Upper lobe of left lung (tissue), 6 donors: ENCODE results near the gene ANKMY2. TPM values are rescaled to one million over a fixed set of nuclear protein-coding genes. Genes with fewer than 3 reads are reported as not detected.
"Not testable (repeated sequence)": the region's sequence is repeated elsewhere in the genome, so short reads cannot be mapped to it uniquely, and the experiment has no call there.

Source experiments
- ATAC-seq, 2 donors: fragments of 200-7000 bp; cut with Tn5 transposase; one replicate each; pipeline ENCODE4 v1.9.1; 2022; ENCODE audit warnings: mild to moderate bottlenecking in 2 of 2, moderate library complexity in 2 of 2; ENCODE audit not compliant: low FRiP score in 2 of 2
- DNase-seq, 2 donors: peaks; one replicate each; pipeline ENCODE4 v3.0.0-alpha.2; 2019 to 2020
- H3K27ac ChIP-seq, 4 donors: fragments of 200-600 bp; sonication (generic); one replicate each; pipeline ENCODE4 v1.5.1; 2016 to 2019
- H3K27me3 ChIP-seq, 4 donors: fragments of 200-600 bp; sonication (generic); one replicate each; pipeline ENCODE4 v1.5.1; 2017 to 2019
- H3K36me3 ChIP-seq, 4 donors: fragments of 200-600 bp; sonication (generic); one replicate each; pipeline ENCODE4 v1.5.1; 2016 to 2019
- H3K4me1 ChIP-seq, 4 donors: fragments of 200-600 bp; sonication (generic); one replicate each; pipeline ENCODE4 v1.5.1; 2018 to 2019
- H3K4me3 ChIP-seq, 4 donors: fragments of 200-600 bp; sonication (generic); one replicate each; pipeline ENCODE4 v1.5.1; 2017 to 2019; ENCODE audit warnings: mild to moderate bottlenecking in 2 of 4, moderate library complexity in 1 of 4
- H3K9me3 ChIP-seq, 4 donors: fragments of 200-600 bp; sonication (generic); one replicate each; pipeline ENCODE4 v1.5.1; 2018 to 2019
- CTCF ChIP-seq, 6 experiments: fragments of 450-650 bp in 4 of 6; fragments of 200-600 bp in 2 of 6; sonication (generic) in 2 of 6; IDR thresholded peaks; one replicate each; pipeline ENCODE4 v1.5.1; 2016 to 2019; ENCODE audit warnings: antibody characterized with exemption in 6 of 6
- EP300 ChIP-seq, 4 donors: sonication (generic); formaldehyde crosslinking; IDR thresholded peaks; one replicate each; pipeline ENCODE4 v1.5.1; 2017; ENCODE audit warnings: antibody characterized with exemption in 4 of 4, control low read depth in 2 of 4
- POLR2A ChIP-seq, 4 donors: fragments of 450-650 bp; IDR thresholded peaks; one replicate each; pipeline ENCODE4 v1.5.1; 2016 to 2017; ENCODE audit warnings: antibody characterized with exemption in 4 of 4, mild to moderate bottlenecking in 2 of 4
- POLR2AphosphoS5 ChIP-seq, 2 donors: sonication (generic); formaldehyde crosslinking; IDR thresholded peaks; one replicate each; pipeline ENCODE4 v1.5.1; 2017; ENCODE audit warnings: antibody characterized with exemption in 2 of 2
- WGBS, 2 donors: methylation state at CpG; one replicate each; pipeline ENCODE4 v1.1.5; 2017 to 2018; 5-methylcytosine and 5-hydroxymethylcytosine counted together
- total RNA-seq, 6 donors: library from RNA; depleted of rRNA in 4 of 6; stranded (reverse); fragments of >200 nt in 4 of 6; gene quantifications; one replicate each; pipeline versions ENCODE4 v1.1.0 to v1.2.1, GENCODE V29; 2016 to 2021
- donor health status: DM: no; HTN: no; CAD: no; lungs with moderate emphysema.
- donor health status: DM: no; HTN: yes; CAD: no; lungs with severe emphysema.

The ANKMY2 gene
- total RNA-seq, 6 donors from 2014 or later, result 5.8 to 16.3 (median 12.7) TPM

- no peaks in the 10 kb centered on the region for H3K9me3 ChIP-seq
- ATAC-seq (no peak), DNase-seq (no peak)
- no peaks in the 10 kb centered on the region for H3K27me3 ChIP-seq
- H3K36me3 ChIP-seq, result peaks cover 0 to 18% (median 0%) of the 10 kb centered on the region in 4 donors
- no peak overlapping the region for H3K4me3 ChIP-seq
- H3K4me1 ChIP-seq, result no peaks in the 10 kb centered on the region
- no peak overlapping the region for H3K27ac ChIP-seq
- no peak for TF ChIP-seq CTCF (IDR thresholded peaks at IDR 0.05)
- TF ChIP-seq POLR2A (IDR thresholded peaks at IDR 0.05), result no peak
- TF ChIP-seq POLR2AphosphoS5 (IDR thresholded peaks at IDR 0.05), result no peak
- no peak for TF ChIP-seq EP300 (IDR thresholded peaks at IDR 0.05)
- WGBS, 2 donors, result 94 to 100% methylated on average over 2 of the region's 2 CpGs
These were observed 42.7 kb upstream of the ANKMY2 start for GRCh38 chr7:16688249-16688648.

- TF ChIP-seq POLR2A (IDR thresholded peaks at IDR 0.05) (no peak), CTCF (IDR thresholded peaks at IDR 0.05) (no peak), POLR2AphosphoS5 (IDR thresholded peaks at IDR 0.05) (no peak), EP300 (IDR thresholded peaks at IDR 0.05) (no peak)
- Histone ChIP-seq H3K27ac (no peak overlapping the region), H3K4me3 (no peak overlapping the region), H3K4me1 (no peaks in the 10 kb centered on the region), H3K9me3 (no peaks in the 10 kb centered on the region), H3K36me3 (peaks cover 8 to 42% (median 11%) of the 10 kb centered on the region in 4 donors), H3K27me3 (no peaks in the 10 kb centered on the region)
- 78 to 93% methylated on average over 2 of the region's 2 CpGs for WGBS, 2 donors
- ATAC-seq (no peak), DNase-seq (no peak)
These were observed 40.0 kb upstream of the ANKMY2 start for GRCh38 chr7:16685535-16685934.

GRCh38 chr7:16684935-16685334, 39.4 kb upstream of the ANKMY2 start:
- TF ChIP-seq CTCF (IDR thresholded peaks at IDR 0.05) (no peak), POLR2A (IDR thresholded peaks at IDR 0.05) (no peak), POLR2AphosphoS5 (IDR thresholded peaks at IDR 0.05) (no peak), EP300 (IDR thresholded peaks at IDR 0.05) (no peak)
- H3K36me3 ChIP-seq, result peaks cover 8 to 38% (median 11%) of the 10 kb centered on the region in 4 donors
- no peaks in the 10 kb centered on the region for H3K9me3 ChIP-seq
- DNase-seq, result no peak
- no peaks in the 10 kb centered on the region for H3K4me1 ChIP-seq
- H3K27ac ChIP-seq, result no peak overlapping the region
- ATAC-seq, result no peak
- WGBS, 2 donors, result 51 to 64% methylated on average over 2 of the region's 2 CpGs
- H3K27me3 ChIP-seq, result no peaks in the 10 kb centered on the region
- H3K4me3 ChIP-seq, result no peak overlapping the region

- H3K4me3 ChIP-seq, DNase-seq, H3K4me1 ChIP-seq, H3K27me3 ChIP-seq, ATAC-seq, H3K27ac ChIP-seq, H3K9me3 ChIP-seq: not testable (repeated sequence)
- H3K36me3 ChIP-seq, result peaks cover 8 to 47% (median 15%) of the 10 kb centered on the region in 4 donors
- WGBS, 2 donors, result 94 to 95% methylated on average over 14 of the region's 14 CpGs
These were observed 33.4 kb upstream of the ANKMY2 start for GRCh38 chr7:16678645-16679566.

- H3K27ac ChIP-seq, result no peak overlapping the region
- TF ChIP-seq POLR2A (IDR thresholded peaks at IDR 0.05) (no peak), POLR2AphosphoS5 (IDR thresholded peaks at IDR 0.05) (no peak), CTCF (IDR thresholded peaks at IDR 0.05) (no peak), EP300 (IDR thresholded peaks at IDR 0.05) (no peak)
- H3K27me3 ChIP-seq, result no peaks in the 10 kb centered on the region
- H3K9me3 ChIP-seq, result no peaks in the 10 kb centered on the region
- no peak overlapping the region for H3K4me3 ChIP-seq
- peaks cover 8 to 41% (median 14%) of the 10 kb centered on the region in 4 donors for H3K36me3 ChIP-seq
- no peaks in the 10 kb centered on the region for H3K4me1 ChIP-seq
- WGBS, 2 donors, result 91% methylated on average over 12 of the region's 12 CpGs
- no peak for ATAC-seq
- no peak for DNase-seq
These were observed 32.5 kb upstream of the ANKMY2 start for GRCh38 chr7:16677978-16678494.
